GM21717 (cell line): ENCODE data around the gene DNAJC6.

Source experiments
- ATAC-seq: cut with Tn5 transposase; IDR thresholded peaks from one replicate; pipeline ENCODE4 v1.9.1; 2021; ENCODE audit warnings: mild to moderate bottlenecking, moderate library complexity; ENCODE audit not compliant: unreplicated experiment

Gene DNAJC6

DNA sequence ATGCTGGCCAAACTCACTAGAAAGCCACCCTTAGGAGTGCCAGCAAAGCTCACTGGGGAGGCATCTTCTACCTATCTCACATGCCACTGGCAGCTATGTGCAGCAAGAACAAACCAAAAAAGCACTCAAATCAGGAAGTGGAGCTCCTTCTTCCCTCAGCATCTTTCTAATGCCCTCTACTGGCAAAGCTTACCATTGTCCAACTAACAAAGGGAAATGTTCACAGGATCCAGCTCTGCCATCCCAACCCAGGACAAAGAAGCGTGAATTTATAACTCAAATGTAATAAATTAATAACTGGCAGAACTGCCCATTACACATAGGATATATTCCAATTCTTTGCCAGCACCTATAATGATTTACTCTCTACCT, 150.0 kb downstream of the DNAJC6 start:
- ATAC-seq: peak; percentile 61
